AML-193 (cell line): ENCODE data around the gene TTC27.
A peak's percentile ranks its signal among the peaks of the same experiment; 100 is the strongest.

ENCODE experiments used
- DNase-seq, 2 experiments: peaks; one replicate each; lab custom pipeline; 2025; lab: John Stamatoyannopoulos, UW

TTC27 gene

DNA sequence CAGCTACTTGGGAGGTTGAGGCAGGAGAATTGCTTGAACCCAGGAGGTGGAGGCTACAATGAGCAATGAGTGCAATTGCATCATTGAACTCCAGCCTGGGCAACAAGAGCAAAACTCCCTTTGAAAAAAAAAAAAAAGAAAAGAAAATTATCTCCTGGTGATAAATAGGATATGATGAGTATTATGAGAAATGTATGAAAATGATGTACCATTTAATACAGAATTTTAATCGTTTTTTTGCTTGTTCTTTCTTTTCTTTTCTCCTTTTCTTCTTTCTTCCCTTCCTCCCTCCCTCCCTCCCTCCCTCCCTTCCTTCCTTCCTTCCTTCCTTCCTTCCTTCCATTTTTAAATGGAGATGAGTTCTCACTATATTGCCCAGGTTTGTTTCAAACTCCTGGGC is 40.4 kb downstream of the TTC27 start:
- no peak for DNase-seq

DNA sequence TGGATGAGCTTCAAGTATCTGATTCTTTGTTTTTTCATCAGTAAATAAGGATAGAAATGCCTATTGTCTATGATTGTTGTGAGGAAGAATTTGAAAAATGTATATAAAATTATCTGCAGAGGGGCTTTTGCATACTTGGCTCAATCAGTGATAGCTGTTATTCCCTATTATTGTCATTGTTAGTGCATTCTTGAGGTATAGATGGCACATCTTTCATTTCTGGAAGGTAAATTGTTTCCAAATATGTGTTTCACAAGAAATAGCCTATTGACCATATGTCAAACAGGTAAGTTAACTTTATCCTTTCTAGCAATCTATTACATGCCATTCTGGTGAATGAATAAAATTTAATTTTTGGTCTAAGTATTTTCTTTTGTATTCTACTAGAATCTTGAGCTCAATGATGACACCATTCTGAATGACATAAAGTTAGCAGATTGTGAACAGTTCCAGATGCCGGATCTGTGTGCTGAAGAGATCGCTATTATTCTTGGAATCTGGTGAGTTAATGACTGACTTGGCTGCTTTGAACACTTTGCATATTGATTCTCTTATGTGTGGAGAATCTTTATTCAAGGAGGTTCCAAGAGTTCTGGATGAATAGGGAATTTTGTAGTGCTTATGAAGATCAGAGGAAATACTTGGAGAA is 44.2 kb downstream of the TTC27 start:
- DNase-seq, result no peak

DNA sequence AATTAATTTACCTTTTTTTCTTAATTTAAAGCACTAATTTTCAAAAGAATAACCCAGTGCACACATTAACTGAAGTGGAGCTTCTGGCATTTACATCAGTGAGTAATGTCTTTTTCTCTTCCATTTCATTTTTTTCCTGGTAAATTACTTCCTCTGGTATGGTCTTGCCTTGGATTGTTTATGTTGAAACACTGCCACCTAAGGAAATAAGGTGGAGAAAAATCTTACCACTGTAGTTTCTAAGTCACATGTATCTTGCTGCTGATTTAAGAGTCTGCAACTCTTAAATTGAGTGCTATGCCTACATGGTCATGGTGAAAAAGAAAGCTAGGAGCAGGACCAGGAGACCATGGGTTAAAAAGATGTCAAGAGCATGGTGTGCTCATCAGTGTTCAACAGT is 51.0 kb downstream of the TTC27 start:
- no peak for DNase-seq

DNA sequence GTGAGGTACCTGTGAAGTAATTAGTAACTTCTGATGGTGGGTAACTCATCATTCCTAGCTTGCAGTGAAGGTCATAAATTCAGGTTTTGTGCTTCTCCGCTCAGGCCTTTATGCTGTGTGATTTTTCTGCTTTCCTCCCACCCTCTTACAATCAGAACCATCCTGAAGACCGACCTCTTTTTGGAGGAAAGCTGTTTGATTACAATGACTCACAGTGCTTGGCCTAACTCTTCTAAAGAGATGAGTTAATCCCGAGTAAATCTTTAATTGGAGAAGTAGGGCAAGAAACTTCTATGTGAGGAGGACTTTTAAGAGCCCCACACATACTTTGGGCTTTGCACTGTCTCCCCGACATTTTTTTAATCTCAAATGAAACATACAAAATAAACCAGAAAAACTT is 53.1 kb downstream of the TTC27 start:
- DNase-seq, result no peak

DNA sequence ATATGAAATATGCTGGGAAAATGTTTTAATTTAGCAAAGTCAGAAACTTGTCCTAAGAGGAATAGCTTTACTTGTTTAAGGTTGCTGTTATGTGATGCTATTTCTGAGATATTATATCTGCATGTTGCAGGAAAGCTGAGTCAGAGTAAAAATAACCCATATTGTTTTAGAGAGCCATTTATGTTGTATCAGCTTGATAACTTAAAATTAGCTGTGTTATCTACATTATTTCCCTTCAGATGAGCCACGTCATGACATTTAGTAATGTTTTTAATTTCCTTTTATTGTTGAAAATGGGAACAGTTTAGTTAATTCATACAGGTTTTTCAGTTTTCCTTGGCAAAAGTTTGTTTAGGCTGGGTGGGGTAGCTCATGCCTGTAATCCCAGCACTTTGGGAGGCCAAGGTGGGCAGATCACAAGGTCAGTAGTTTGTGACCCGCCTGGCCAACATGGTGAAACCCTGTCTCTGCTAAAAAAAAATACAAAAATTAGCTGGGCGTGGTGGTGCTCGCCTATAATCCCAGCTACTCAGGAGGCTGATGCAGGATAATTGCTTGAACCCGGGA is 55.8 kb downstream of the TTC27 start:
- no peak for DNase-seq

DNA sequence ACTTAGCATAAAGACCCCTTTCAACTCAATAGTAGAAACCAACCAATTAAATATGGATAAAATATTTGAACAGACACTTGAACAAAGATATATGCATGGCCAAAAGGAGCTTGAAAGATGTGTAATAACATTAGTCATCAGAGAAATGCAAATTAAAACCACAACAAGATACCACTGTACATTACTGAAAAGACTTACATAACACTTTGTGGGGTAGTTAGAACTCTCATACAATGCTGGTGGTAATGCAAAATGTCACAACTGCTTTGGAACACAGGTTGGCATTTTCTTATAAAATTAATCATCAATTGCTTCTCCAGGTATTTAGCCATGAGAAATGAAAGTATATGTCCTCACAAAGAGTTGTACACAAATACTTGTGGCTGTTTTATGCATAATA is 60.7 kb downstream of the TTC27 start:
- DNase-seq, result peak; percentile 23 to 24

DNA sequence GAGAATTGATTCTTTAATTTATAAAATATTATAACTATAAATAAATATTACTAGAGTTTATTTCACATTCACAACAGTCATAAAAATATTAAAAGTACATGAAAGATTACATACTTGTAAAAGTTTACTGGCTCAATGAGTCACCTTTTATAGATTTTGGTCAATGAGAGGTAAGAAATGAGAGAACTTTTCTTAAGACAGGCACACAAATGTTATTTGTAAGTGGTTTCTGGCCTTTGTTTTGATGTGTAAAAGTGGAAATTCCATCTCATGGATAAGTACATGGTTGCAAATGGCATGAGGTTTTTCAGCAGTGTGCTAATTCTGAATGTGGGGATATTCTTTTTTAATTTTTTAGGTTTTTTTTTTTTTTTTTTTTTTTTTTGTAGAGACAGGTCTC is 63.8 kb downstream of the TTC27 start:
- DNase-seq, result no peak

DNA sequence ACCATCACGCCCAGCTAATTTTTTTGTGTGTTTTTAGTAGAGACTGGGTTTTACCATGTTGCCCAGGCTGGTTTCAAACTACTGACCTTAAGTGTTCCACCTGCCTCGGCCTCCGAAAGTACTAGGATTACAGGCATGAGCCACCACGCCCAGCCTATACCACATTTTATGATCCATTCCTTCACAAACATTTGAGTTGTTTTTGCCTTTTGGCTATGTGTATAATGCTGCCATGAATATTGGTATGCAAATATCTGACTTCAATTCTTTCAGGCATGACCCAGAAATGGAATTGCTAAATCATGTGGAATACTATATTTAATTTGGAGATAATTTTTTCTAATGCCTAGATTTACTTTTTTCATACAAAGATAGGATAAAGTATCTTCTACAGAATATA is 68.6 kb downstream of the TTC27 start:
- DNase-seq, result no peak

DNA sequence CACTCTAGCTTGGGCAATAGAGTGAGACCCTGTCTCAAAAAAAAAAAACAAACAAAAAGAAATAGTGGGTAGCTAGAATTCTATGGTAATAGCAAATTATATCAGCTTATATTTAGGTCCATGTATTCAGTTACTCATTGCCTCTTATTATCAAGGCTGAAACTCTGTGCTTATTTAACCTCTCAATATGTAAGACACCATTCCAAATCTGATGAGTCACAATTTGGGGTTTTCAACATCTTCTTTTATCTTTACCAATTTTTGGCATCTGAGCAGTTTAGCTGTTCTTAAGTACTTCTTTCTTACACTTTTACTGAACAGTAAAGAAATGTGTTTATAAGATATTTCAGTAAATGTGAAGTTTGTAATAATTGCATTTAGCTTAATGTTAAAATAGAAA is 69.3 kb downstream of the TTC27 start:
- DNase-seq, result no peak

DNA sequence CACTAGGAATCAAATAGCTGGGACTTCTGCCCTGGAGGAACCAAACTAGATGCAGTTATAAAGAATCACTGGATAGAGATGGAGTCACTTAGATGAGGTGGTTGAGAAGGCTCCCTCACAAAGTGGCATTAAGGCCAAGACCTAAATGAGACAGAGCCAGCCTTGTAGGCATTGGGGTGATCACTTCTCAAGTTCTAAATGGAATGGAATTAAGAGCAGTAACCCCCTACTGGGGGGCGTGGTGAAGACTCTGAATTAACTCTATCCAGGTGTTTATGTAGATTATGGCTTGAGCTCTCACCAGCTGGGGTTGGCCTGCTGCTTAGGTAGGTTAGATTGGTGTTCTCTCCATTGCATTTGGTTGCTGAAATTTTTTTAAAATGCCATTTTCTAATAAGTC is 71.3 kb downstream of the TTC27 start:
- DNase-seq, result no peak

DNA sequence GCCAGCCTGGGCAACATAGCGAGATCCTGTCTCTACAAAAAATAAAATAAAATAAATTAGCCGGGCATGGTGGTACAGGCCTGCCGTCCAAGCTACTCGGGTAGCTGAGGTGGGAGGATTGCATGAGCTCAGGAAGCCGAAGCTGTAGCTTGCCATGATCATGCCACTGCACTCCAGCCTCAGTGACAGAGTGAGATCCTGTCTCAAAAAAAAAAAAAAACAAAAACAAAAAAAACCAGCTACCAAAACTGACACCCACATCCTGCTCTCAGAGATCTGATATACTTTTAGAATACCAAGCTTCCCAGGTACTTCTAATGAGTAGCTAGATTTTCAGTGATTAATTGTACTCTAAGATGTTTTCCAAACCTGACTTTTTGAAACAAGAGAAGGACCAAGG is 74.0 kb downstream of the TTC27 start:
- DNase-seq, result no peak

DNA sequence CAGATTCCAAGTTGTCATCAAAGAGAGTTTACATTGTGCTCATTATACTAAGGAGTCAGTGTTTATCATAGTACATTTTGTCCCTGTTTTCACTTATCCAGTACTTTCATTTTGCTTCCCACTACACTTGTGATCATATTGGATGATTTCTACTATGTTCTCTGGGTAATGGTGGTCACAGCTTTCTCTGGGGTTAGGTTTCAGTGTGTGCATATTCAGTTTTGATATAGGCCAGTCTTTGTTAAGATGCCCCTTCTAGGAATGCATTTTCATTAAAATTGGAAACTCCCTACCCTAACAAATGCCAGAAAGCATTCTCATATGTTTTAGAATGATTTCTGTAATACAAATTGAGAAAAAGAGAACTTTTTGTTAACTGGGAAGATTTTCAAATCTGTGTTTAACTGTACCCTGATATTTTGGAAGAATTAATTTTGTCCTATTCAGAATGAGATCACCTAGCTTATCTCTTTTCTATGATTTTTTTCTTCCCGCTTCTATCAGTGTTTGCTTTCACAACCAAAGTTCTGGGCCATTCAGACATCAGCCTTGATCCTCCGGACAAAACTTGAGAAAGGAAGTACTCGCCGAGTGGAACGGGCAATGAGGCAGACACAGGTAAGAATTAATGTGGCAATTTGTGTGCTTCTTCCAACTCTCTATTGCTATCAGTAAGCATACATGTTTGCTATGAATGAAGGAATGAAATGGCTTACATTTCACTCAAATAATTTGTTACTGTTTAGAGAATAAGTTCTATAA is 74.6 kb downstream of the TTC27 start:
- DNase-seq, result no peak

DNA sequence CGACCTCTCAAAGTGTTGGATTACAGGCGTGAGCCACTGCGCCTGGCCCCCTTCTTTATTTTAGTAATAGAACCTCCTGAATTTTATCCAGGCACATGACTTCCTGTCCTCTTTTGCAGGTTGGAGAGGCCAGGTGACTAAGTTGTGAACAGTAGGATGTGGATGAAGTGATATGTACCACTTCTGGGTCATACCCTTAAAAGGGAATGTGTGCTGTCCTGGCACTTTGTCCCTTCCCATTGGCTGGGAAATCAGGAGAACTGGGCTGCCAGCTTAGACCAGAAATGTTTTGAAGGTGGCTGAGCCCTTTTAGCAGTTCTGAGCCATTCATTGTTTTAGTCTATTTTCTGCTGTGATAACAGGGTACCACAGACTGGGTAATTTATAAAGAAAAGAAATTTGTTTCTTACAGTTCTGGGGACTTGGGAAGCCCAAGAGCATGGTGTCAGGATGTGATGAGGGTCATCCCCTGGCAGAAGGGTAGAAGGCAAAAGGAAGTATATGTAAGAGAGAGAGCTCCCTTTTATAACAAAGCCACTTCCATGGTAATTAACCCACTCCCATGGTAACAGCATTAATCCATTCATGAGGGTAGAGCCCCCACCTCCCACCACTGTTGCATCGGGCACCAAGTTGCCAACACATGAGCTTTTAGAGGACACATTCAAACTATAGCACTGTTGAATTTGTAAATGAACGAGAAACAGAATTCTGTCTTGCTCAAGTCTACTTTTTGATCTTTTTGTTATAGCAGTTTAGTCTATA is 79.1 kb downstream of the TTC27 start:
- DNase-seq, result no peak

DNA sequence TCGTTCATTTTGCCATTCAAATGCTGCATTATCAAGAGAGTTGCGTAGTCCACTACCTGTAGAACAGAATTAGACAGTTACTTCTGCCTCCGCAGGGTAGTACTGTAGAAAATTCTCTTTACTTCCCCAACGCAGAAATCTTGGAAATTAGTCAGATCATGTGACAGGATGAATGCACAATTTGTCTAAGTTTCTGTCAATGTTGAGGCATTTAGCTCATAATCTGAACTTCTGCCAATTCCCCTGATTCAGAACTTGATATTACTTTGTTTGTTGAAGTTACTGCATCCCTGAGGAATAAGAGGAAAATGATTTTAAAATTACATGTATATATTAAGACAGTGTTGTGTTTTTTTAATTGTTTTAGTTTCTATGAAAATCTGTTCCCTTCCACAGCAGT is 83.4 kb downstream of the TTC27 start:
- DNase-seq, result no peak

DNA sequence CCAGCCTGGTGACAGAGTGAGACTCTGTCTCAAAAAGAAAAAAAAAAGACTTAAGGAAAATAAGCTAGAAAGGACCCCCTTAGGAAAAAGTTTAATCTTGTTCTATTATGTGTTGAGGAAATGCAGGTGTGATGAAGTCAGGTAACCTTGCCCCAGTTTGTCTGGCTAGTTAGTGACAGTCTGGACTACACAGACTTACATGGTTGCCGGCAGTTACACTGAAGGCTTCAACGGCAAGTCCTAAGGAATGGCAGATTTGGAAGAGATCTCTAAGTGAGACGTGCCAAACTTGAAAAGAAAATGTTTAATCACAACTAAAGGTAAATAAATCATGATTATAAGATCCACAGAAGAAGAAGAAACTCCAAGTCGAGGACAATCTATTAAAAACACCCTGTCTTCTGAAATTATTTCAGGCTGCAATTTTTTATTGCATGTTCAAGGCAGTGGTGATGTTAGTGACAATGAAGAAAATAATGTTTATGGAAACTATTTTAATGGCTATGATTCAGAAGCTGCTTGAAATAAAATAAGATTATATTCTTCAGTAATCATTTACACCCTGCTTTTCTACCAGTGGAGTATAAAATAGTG is 84.2 kb downstream of the TTC27 start:
- DNase-seq, result no peak

DNA sequence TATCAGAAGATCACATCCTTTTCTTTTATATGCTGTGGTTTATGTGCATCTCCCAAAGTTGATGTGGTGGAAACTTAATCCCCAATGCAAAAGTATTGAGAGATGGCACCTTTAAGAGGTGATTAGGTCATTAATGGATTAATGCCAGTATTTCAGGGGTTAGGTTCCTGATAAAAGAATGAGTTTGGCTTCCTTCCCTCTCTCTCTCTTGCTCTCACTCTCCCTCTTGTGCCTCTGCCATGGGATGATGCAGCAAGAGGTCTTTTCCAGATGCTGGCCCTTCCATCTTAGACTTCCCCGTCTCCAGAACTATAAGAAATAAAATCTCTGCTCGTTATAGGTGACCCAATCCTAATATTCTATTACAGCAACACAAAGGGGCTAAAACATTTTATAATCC is 85.0 kb downstream of the TTC27 start:
- DNase-seq, result no peak

DNA sequence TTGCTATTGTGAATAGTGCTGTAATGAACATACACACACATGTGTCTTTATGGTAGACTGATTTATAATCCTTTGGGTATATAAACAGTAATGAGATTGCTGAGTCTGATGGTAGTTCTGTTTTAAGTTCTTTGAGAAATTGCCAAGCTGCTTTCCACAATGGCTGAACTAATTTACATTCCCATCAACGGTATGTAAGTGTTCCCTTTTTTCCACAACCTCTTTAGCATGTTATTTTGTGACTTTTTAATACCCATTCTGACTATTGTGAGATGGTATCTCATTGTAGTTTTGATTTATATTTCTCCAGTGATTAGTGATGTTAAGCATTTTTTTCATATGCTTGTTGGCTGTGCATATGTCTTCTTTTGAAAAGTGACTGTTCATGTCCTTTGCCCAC is 86.7 kb downstream of the TTC27 start:
- no peak for DNase-seq

DNA sequence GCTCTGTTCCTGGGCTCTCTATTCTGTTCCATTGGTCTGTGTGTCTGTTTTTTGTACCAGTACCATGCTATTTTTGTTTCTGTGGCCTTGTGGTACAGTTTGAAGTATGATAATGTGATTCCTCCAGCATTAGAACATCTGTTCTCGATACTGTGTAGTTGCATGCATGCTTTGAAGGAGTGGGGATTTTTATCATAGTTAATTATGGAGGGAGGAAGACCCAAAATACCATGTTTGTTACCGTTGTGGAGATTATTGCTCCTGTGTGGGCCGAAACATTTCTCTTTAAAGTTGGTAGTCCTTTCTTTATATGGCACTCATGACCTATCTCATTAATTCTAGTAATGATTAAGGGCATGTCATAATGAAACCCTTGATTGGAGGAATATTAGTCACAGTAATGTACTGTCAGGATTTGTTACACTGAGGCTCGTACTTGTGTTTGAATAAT is 87.6 kb downstream of the TTC27 start:
- DNase-seq, result no peak

DNA sequence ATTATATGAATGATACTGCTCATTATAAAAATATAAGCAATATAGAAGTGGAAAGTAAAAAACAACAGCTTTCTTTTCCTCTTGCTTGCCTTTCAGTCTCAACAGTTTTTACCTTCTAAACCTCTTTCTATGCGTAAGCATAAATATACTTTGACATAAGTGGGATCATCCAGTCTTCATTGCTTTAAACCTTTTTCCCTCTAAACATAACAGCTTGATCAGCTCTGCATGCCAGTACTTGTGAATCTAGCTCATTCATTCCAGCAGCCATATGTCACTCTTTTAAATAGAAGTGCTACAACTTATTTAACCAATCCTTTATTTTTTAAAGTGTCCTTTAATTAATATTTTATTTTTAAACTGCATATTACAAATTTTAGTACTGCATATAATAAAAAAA is 88.1 kb downstream of the TTC27 start:
- no peak for DNase-seq

DNA sequence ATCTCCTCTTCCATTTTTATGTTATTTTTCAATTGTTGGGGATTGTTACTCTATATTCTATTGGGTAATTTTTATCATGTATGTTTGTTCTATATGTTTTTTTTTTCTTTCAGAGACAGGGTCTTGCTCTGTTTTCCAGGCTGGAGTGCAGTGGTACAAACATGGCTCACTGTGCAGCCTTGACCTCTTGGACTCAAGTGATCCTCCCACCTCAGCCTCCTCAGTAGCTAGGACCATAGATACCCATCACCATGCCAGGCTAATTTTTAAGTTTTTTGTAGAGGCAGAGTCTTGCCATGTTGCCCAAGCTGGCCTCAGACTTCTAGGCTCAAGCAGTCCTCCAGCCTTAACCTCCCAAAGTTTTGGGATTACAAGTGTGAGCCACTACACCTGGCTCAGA is 88.7 kb downstream of the TTC27 start:
- DNase-seq, result no peak

DNA sequence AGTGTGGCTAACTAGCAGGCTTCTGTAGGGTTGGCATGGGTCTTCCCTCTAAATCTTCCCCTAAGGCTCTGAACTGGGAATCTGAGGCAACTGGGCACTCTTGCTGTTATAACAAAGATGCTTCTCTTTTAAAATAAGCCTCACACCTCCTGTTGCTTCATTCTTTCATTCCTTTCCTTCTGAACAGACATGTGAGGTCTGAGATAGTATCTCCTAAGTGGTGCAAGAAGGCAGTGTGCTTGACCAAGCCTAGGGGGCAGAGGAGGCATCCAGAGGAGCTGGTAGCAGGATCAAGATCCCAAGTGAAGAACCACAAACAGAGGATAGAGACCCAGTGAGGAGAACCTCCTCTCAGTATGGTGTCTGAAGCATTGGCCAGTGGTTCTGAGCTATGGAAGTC is 90.9 kb downstream of the TTC27 start:
- no peak for DNase-seq

DNA sequence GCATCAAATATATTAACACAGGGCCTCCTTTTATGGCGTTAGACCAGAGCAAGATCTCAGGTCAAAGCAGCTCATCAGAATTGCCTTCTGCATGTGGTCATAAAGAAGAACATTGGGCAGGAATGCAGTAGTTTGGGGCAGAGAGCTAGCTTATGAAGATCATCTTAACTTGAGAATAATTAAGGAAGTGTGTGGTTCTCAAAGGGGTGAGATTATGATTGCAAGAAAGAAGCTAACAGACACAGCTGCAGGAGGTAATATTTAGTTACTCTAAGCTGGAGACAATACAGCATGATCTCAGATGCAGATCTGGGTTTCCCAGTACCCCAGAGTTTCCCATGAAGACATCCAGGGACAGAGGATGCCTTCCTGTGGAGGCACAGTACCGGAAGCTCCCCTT is 91.6 kb downstream of the TTC27 start:
- DNase-seq, result no peak
